B cell (primary cell): ENCODE data around the gene STK11. TPM values are rescaled to one million over a fixed set of nuclear protein-coding genes. Genes with fewer than 3 reads are reported as not detected.
A peak's percentile ranks its signal among the peaks of the same experiment; 100 is the strongest.

Experiments
- ATAC-seq: fragments of 200-7000 bp; cut with Tn5 transposase; one replicate; pipeline ENCODE4 v1.10.0; 2021; ENCODE audit warnings: low read depth, mild to moderate bottlenecking, moderate number of reproducible peaks, moderate library complexity
- CTCF ChIA-PET: fragments of 350-600 bp; sonication (Branson Sonifier 250); formaldehyde crosslinking; loops from one replicate; lab custom pipeline; 2021; ENCODE audit warnings: antibody characterized with exemption, inconsistent platforms; lab: Charles Lee
- POLR2A ChIA-PET: fragments of 350-600 bp; sonication (Branson Sonifier 250); formaldehyde crosslinking; loops from one replicate; lab custom pipeline; 2021; ENCODE audit warnings: antibody characterized with exemption; lab: Charles Lee
- DNase-seq: peaks from one replicate; pipeline ENCODE4 v3.0.0; 2013
- H2AFZ ChIP-seq: 2 replicates; pipeline ENCODE4 v1.6.1; 2012; ENCODE audit warnings: mild to moderate bottlenecking, low read depth, low read length; ENCODE audit not compliant: insufficient read depth, poor library complexity, severe bottlenecking
- H3K27ac ChIP-seq, 2 donors: 1 replicate in 1 of 2; 2 replicates in 1 of 2; pipeline ENCODE4 v1.5.1; 2012 to 2013; ENCODE audit warnings: low read length in 2 of 2, mild to moderate bottlenecking in 2 of 2, moderate library complexity in 1 of 2
- H3K27me3 ChIP-seq, 4 experiments: fragments of 200-600 bp in 1 of 4; sonication (generic) in 1 of 4; replicated peaks in 1 of 4; 1 replicate in 2 of 4; 2 replicates in 2 of 4; pipeline versions ENCODE4 v1.6.1 to v1.7.0; 2013 to 2016; ENCODE audit warnings: low read length in 3 of 4, mild to moderate bottlenecking in 2 of 4, mixed read lengths in 1 of 4, moderate library complexity in 1 of 4; ENCODE audit not compliant: insufficient read depth in 4 of 4, control insufficient read depth in 3 of 4; ENCODE audit errors: control extremely low read depth in 1 of 4
- H3K36me3 ChIP-seq, 2 experiments: replicated peaks in 1 of 2; 1 replicate in 1 of 2; 2 replicates in 1 of 2; pipeline versions ENCODE4 v1.6.1 to v1.7.1; 2013; ENCODE audit warnings: low read length in 1 of 2; ENCODE audit not compliant: insufficient read depth in 2 of 2, control insufficient read depth in 1 of 2; ENCODE audit errors: control extremely low read depth in 1 of 2, extremely low read depth in 1 of 2
- H3K4me1 ChIP-seq, 2 donors: fragments of 200-600 bp in 1 of 2; sonication (generic) in 1 of 2; 1 replicate in 1 of 2; 2 replicates in 1 of 2; pipeline versions ENCODE4 v1.5.1 to v1.6.1; 2013 to 2017; ENCODE audit warnings: low read length in 2 of 2; ENCODE audit not compliant: control insufficient read depth in 2 of 2, insufficient read depth in 2 of 2
- H3K4me2 ChIP-seq: replicated peaks from 2 replicates; pipeline ENCODE3; 2012; ENCODE audit warnings: mild to moderate bottlenecking, low read depth, low read length; ENCODE audit not compliant: poor library complexity, severe bottlenecking
- H3K4me3 ChIP-seq, 5 experiments: fragments of 200-600 bp in 1 of 5; sonication (generic) in 1 of 5; 1 replicate in 3 of 5; 2 replicates in 2 of 5; pipeline versions ENCODE4 v1.5.1 to v1.7.0; 2011 to 2016; ENCODE audit warnings: low read length in 4 of 5, mild to moderate bottlenecking in 4 of 5, low read depth in 2 of 5, control low read depth in 1 of 5, moderate library complexity in 1 of 5; ENCODE audit not compliant: insufficient read depth in 1 of 5; ENCODE audit errors: control extremely low read depth in 1 of 5, extremely low read depth in 1 of 5
- H3K79me2 ChIP-seq: fragments of 200-600 bp; sonication (generic); one replicate; pipeline ENCODE4 v1.6.0; 2016; ENCODE audit warnings: low read length; ENCODE audit not compliant: control insufficient read depth, insufficient read depth
- H3K9ac ChIP-seq: fragments of 200-600 bp; sonication (generic); 2 replicates; pipeline ENCODE4 v1.6.1; 2017; ENCODE audit warnings: mild to moderate bottlenecking, low read length, moderate library complexity
- H3K9me3 ChIP-seq, 3 donors: one replicate each; pipeline versions ENCODE4 v1.6.1 to v1.7.1; 2013; ENCODE audit warnings: low read length in 2 of 3; ENCODE audit not compliant: control insufficient read depth in 2 of 3, insufficient read depth in 1 of 3; ENCODE audit errors: control extremely low read depth in 1 of 3
- H4K20me1 ChIP-seq: 2 replicates; pipeline ENCODE4 v1.6.0; 2012; ENCODE audit warnings: mild to moderate bottlenecking, low read length; ENCODE audit not compliant: insufficient read depth, control insufficient read depth, poor library complexity, severe bottlenecking
- H3K27ac Mint-ChIP-seq: one replicate; pipeline ENCODE4 v1.8.0; 2021; ENCODE audit warnings: mixed read lengths
- H3K27me3 Mint-ChIP-seq: one replicate; pipeline ENCODE4 v1.8.0; 2021; ENCODE audit warnings: mixed read lengths
- H3K4me1 Mint-ChIP-seq: one replicate; pipeline ENCODE4 v1.8.0; 2021; ENCODE audit warnings: mixed read lengths
- H3K4me3 Mint-ChIP-seq: one replicate; pipeline ENCODE4 v1.8.0; 2021; ENCODE audit warnings: mixed read lengths
- H3K9me3 Mint-ChIP-seq: one replicate; pipeline ENCODE4 v1.8.0; 2022; ENCODE audit warnings: mixed read lengths; ENCODE audit not compliant: insufficient read depth
- CTCF ChIP-seq: fragments of 200-600 bp; IDR thresholded peaks from one replicate; pipeline ENCODE4 v1.8.0; 2022; ENCODE audit warnings: antibody characterized with exemption, mild to moderate bottlenecking
- EZH2 ChIP-seq: IDR thresholded peaks from 2 replicates; pipeline ENCODE4 v1.6.1; 2012; ENCODE audit warnings: borderline replicate concordance, low read depth, mild to moderate bottlenecking, moderate library complexity, low read length; ENCODE audit not compliant: insufficient read depth, poor library complexity, severe bottlenecking
- WGBS: methylation state at CpG from one replicate; pipeline ENCODE4 v1.1.5; 2013; ENCODE audit warnings: missing lambda C conversion rate; ENCODE audit not compliant: insufficient coverage; 5-methylcytosine and 5-hydroxymethylcytosine counted together
- intact Hi-C: fragments of 100-400 bp; cut with micrococcal nuclease; formaldehyde crosslinking; loops from one replicate; pipeline ENCODE4 v1.10.0; 2022
- polyA plus RNA-seq: library from polyadenylated mRNA; depleted of rRNA; stranded (reverse); fragments of >200 nt; gene quantifications from 2 replicates; pipeline ENCODE4 v1.2.3, GENCODE V29; 2012
- total RNA-seq, 2 donors: library from RNA; stranded (reverse); fragments of 120-200 nt in 1 of 2; gene quantifications; 1 replicate in 1 of 2; 2 replicates in 1 of 2; pipeline versions ENCODE4 v1.2.3 to v1.2.4, GENCODE V29; 2013 to 2022

STK11 gene
- total and polyA plus RNA-seq, 2 donors (not counting 1 experiment from before 2014, with no cell fraction given): 87.9 to 89.9 TPM

GRCh38 chr19:1213391-1214286 is 8.1 kb downstream of the STK11 start:
- peak overlapping the region; percentile 67 for H3K4me3 Mint-ChIP-seq
- Histone ChIP-seq H3K27ac (peak overlapping the region; percentile 50 to 84), H3K9me3 (no peaks in the 10 kb centered on the region), H3K36me3 (peaks cover 0 to 21% of the 10 kb centered on the region in 2 experiments), H3K4me3 (peak overlapping the region in 1 of 5 experiments; percentile 12), H4K20me1 (peaks cover 99% of the 10 kb centered on the region), H3K9ac (peak overlapping the region; percentile 29), H3K27me3 (no peaks in the 10 kb centered on the region), H3K4me2 (peak overlapping the region; percentile 68), H3K79me2 (peaks cover 97% of the 10 kb centered on the region), H3K4me1 (peaks cover 16 to 20% of the 10 kb centered on the region in 2 donors), H2AFZ (peak overlapping the region; percentile 49)
- no peaks in the 10 kb centered on the region for H3K27me3 Mint-ChIP-seq
- H3K9me3 Mint-ChIP-seq: no peaks in the 10 kb centered on the region
- peak overlapping the region; percentile 87 for H3K27ac Mint-ChIP-seq
- CTCF ChIA-PET: interaction anchor here (0.6 to 1.4 kb wide), 5 partner anchors 10 to 149 kb away, joined by 3 to 5 read pairs (median 4); no protein-coding TSS in a partner anchor
- H3K4me1 Mint-ChIP-seq: peaks cover 22% of the 10 kb centered on the region
- TF ChIP-seq EZH2: no peak
- peak; percentile 78 for DNase-seq
- ATAC-seq: peak; percentile 75
- intact Hi-C loops: no loop called here
- WGBS: 59% methylated on average over 37 of the region's 39 CpGs
- POLR2A ChIA-PET: no interaction called here

DNA sequence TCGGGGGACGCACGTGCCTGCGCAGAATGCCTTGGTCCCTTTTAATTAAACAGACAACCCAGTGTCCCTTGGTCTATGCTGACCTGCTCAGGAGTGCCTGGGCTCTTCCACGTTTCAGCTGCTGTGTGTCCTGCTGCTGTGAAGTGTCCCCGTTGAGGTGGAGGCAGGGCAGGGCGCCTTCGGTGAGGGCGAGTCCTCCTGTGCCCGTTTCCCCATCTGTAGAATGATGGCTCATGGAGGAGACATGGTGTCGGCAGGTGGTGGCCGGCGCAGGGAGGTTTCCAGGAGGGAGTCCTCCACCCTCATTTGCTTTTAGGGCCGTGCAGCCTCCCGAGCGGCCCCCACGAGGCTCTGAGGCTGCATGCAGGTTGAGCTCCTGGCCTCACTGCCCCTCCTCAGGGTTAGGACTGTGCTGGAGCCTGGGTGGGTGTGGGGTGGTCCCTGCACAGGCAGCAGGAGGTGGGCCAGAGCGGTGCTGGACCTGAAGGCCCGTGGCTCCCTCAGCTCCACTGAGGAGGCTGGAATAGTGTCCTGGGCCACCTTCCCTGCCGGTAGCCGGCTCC is 8.8 kb downstream of the STK11 start:
- H3K9me3 ChIP-seq: no peaks in the 10 kb centered on the region
- peaks cover 97% of the 10 kb centered on the region for H4K20me1 ChIP-seq
- peaks cover 95% of the 10 kb centered on the region for H3K79me2 ChIP-seq
- ChIA-PET CTCF (interaction anchor here (1.1 to 1.4 kb wide), 3 partner anchors 20 to 101 kb away, joined by 4 to 5 read pairs (median 4); no protein-coding TSS in a partner anchor), POLR2A (no interaction called here)
- no peak overlapping the region for H3K9ac ChIP-seq
- intact Hi-C loops: no loop called here
- no peak for ATAC-seq
- Mint-ChIP-seq H3K4me1 (peaks cover 22% of the 10 kb centered on the region), H3K27me3 (no peaks in the 10 kb centered on the region), H3K4me3 (peak overlapping the region; percentile 67), H3K27ac (peak overlapping the region; percentile 87), H3K9me3 (no peaks in the 10 kb centered on the region)
- H3K4me3 ChIP-seq: no peak overlapping the region
- no peak overlapping the region for H2AFZ ChIP-seq
- no peak for TF ChIP-seq EZH2
- no peak for TF ChIP-seq CTCF
- H3K36me3 ChIP-seq: peaks cover 0 to 23% of the 10 kb centered on the region in 2 experiments
- H3K4me1 ChIP-seq: peaks cover 12 to 15% of the 10 kb centered on the region in 2 donors
- 78% methylated on average over 18 of the region's 21 CpGs for WGBS
- H3K27me3 ChIP-seq: no peaks in the 10 kb centered on the region
- peak overlapping the region; percentile 68 for H3K4me2 ChIP-seq
- DNase-seq: no peak
- H3K27ac ChIP-seq: peak overlapping the region; percentile 50 to 84
